DOHH2 (cell line): ENCODE measurements around the gene SLC25A11.
A peak's percentile ranks its signal among the peaks of the same experiment; 100 is the strongest.

Source experiments
- H3F3A ChIP-seq: fragments of 200-600 bp; sonication (generic), shearing (Covaris generic); 2 replicates; pipeline ENCODE4 v1.6.0; 2016; ENCODE audit warnings: antibody characterized with exemption, mild to moderate bottlenecking; ENCODE audit not compliant: control insufficient read depth, insufficient read depth
- H3K27ac ChIP-seq: fragments of 200-600 bp; sonication (generic); 2 replicates; pipeline ENCODE4 v1.5.1; 2014; ENCODE audit warnings: low read depth, mild to moderate bottlenecking, low read length, moderate library complexity
- H3K27me3 ChIP-seq: fragments of 200-600 bp; sonication (generic); 2 replicates; pipeline ENCODE4 v1.6.1; 2014; ENCODE audit warnings: mild to moderate bottlenecking, low read length, mixed read lengths; ENCODE audit not compliant: control insufficient read depth
- H3K36me3 ChIP-seq: fragments of 200-600 bp; sonication (generic); 2 replicates; pipeline ENCODE4 v1.6.1; 2014; ENCODE audit warnings: mild to moderate bottlenecking, low read length, moderate library complexity, mixed read lengths; ENCODE audit not compliant: control insufficient read depth
- H3K4me1 ChIP-seq: fragments of 200-600 bp; sonication (generic); 2 replicates; pipeline ENCODE4 v1.6.1; 2014; ENCODE audit warnings: mild to moderate bottlenecking, low read length, mixed read lengths; ENCODE audit not compliant: control insufficient read depth
- H3K4me2 ChIP-seq: fragments of 200-600 bp; sonication (generic); 2 replicates; pipeline ENCODE4 v1.6.0; 2014; ENCODE audit warnings: mild to moderate bottlenecking, low read length, moderate library complexity
- H3K4me3 ChIP-seq: fragments of 200-600 bp; sonication (generic); 2 replicates; pipeline ENCODE4 v1.5.1; 2014; ENCODE audit warnings: mild to moderate bottlenecking, low read length, mixed read lengths
- H3K79me2 ChIP-seq: fragments of 200-600 bp; sonication (generic); 2 replicates; pipeline ENCODE4 v1.6.1; 2014; ENCODE audit warnings: mild to moderate bottlenecking, low read length, mixed read lengths; ENCODE audit not compliant: control insufficient read depth
- H3K9me2 ChIP-seq: fragments of 200-600 bp; sonication (generic); replicated peaks from 2 replicates; pipeline ENCODE4 v1.6.1; 2014; ENCODE audit warnings: mild to moderate bottlenecking, low read length, mixed read lengths; ENCODE audit not compliant: control insufficient read depth
- H3K9me3 ChIP-seq: fragments of 200-600 bp; sonication (generic); 2 replicates; pipeline ENCODE4 v1.6.1; 2014; ENCODE audit warnings: antibody characterized with exemption, low read length, mixed read lengths; ENCODE audit not compliant: control insufficient read depth, insufficient read depth
- H4K20me1 ChIP-seq: fragments of 200-600 bp; sonication (generic); 2 replicates; pipeline ENCODE4 v1.6.0; 2014; ENCODE audit warnings: low read depth, mild to moderate bottlenecking, antibody characterized with exemption, low read length, moderate library complexity; ENCODE audit not compliant: control insufficient read depth, insufficient read depth
- EZH2phosphoT487 ChIP-seq: fragments of 200-600 bp; sonication (generic); IDR thresholded peaks from 2 replicates; pipeline ENCODE4 v1.6.1; 2017; ENCODE audit warnings: borderline replicate concordance, mild to moderate bottlenecking, antibody characterized with exemption, low read length, moderate library complexity, mixed read lengths
- TF ChIP-seq, protein P1 (sequence below): fragments of 200-600 bp; sonication (generic); IDR thresholded peaks from one replicate; pipeline ENCODE4 v1.5.1; 2014; ENCODE audit warnings: antibody characterized with exemption, mild to moderate bottlenecking, low read depth, low read length; ENCODE audit not compliant: poor library complexity, severe bottlenecking

The SLC25A11 gene

DNA sequence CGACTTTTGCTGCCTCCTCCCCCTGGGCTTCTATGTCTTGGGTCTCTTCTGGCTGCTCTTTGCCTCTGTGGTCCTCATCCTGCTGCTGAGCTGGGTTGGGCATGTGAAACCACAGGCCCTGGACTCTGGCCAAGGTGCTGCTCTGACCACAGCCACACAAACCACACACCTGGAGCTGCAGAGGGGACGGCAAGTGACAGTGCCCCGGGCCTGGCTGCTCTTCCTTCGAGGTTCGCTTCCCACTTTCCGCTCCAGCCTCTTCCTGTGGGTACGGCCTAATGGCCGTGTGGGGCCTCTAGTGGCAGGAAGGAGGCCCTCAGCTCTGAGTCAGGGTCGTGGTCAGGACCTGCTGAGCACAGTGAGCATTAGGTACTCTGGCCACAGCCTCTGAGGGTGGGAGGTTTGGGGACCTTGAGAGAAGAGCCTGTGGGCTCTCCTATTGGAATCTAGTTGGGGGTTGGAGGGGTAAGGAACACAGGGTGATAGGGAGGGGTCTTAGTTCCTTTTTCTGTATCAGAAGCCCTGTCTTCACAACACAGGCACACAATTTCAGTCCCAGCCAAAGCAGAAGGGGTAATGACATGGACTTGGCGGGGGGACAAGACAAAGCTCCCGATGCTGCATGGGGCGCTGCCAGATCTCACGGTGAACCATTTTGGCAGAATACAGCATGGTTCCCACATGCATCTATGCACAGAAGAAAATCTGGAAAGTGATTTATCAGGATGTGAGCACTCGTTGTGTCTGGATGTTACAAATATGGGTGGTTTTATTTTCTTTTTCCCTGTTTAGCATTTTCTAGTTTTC is 5.5 kb downstream of the SLC25A11 start:
- Histone ChIP-seq H3K4me1 (peaks cover 22% of the 10 kb centered on the region), H3K9me3 (no peaks in the 10 kb centered on the region), H3K27me3 (no peaks in the 10 kb centered on the region), H4K20me1 (no peaks in the 10 kb centered on the region; the same call in 1 of the 2 replicates), H3K79me2 (peaks cover 19% of the 10 kb centered on the region), H3K4me2 (peak overlapping the region; percentile 25; the same call in 1 of the 2 replicates), H3K36me3 (peaks cover 41% of the 10 kb centered on the region), H3K4me3 (no peak overlapping the region), H3F3A (no peaks in the 10 kb centered on the region), H3K9me2 (no peaks in the 10 kb centered on the region), H3K27ac (no peak overlapping the region)
- TF ChIP-seq EZH2phosphoT487: no peak
- TF ChIP-seq, protein P1, sequence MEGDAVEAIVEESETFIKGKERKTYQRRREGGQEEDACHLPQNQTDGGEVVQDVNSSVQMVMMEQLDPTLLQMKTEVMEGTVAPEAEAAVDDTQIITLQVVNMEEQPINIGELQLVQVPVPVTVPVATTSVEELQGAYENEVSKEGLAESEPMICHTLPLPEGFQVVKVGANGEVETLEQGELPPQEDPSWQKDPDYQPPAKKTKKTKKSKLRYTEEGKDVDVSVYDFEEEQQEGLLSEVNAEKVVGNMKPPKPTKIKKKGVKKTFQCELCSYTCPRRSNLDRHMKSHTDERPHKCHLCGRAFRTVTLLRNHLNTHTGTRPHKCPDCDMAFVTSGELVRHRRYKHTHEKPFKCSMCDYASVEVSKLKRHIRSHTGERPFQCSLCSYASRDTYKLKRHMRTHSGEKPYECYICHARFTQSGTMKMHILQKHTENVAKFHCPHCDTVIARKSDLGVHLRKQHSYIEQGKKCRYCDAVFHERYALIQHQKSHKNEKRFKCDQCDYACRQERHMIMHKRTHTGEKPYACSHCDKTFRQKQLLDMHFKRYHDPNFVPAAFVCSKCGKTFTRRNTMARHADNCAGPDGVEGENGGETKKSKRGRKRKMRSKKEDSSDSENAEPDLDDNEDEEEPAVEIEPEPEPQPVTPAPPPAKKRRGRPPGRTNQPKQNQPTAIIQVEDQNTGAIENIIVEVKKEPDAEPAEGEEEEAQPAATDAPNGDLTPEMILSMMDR: peak; percentile 34

DNA sequence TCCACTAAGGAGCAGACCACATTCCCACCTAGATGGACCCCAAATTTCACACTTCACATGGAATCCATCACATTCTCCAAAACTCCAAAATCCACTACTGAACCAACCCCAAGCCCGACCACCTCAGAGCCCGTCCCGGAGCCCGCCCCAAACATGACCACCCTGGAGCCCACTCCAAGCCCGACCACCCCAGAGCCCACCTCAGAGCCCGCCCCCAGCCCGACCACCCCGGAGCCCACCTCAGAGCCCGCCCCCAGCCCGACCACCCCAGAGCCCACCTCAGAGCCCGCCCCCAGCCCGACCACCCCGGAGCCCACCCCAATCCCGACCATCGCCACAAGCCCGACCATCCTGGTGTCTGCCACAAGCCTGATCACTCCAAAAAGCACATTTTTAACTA is 6.2 kb downstream of the SLC25A11 start:
- Histone ChIP-seq H3K27ac (no peak overlapping the region), H4K20me1 (no peaks in the 10 kb centered on the region; the same call in 1 of the 2 replicates), H3K4me2 (no peak overlapping the region), H3K27me3 (no peaks in the 10 kb centered on the region), H3K36me3 (peaks cover 34% of the 10 kb centered on the region), H3K4me3 (no peak overlapping the region), H3F3A (no peaks in the 10 kb centered on the region), H3K79me2 (peaks cover 11% of the 10 kb centered on the region), H3K4me1 (peaks cover 19% of the 10 kb centered on the region), H3K9me2 (no peaks in the 10 kb centered on the region), H3K9me3 (no peaks in the 10 kb centered on the region)
- TF ChIP-seq, protein P1: no peak
- no peak for TF ChIP-seq EZH2phosphoT487

DNA sequence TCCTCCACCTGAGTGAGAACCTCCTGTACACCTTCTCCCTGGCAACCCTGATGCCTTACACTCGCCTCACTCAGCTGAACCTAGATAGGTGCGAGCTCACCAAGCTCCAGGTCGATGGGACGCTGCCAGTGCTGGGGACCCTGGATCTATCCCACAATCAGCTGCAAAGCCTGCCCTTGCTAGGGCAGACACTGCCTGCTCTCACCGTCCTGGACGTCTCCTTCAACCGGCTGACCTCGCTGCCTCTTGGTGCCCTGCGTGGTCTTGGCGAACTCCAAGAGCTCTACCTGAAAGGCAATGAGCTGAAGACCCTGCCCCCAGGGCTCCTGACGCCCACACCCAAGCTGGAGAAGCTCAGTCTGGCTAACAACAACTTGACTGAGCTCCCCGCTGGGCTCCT is 7.1 kb downstream of the SLC25A11 start:
- TF ChIP-seq, protein P1: no peak
- TF ChIP-seq EZH2phosphoT487: no peak
- Histone ChIP-seq H3K9me3 (no peaks in the 10 kb centered on the region), H3K36me3 (peaks cover 25% of the 10 kb centered on the region), H3K27ac (no peak overlapping the region), H3K27me3 (no peaks in the 10 kb centered on the region), H3K4me1 (peaks cover 11% of the 10 kb centered on the region), H3F3A (no peaks in the 10 kb centered on the region), H3K4me2 (no peak overlapping the region), H3K4me3 (no peak overlapping the region), H3K9me2 (no peaks in the 10 kb centered on the region), H3K79me2 (peaks cover 2% of the 10 kb centered on the region), H4K20me1 (no peaks in the 10 kb centered on the region; the same call in 1 of the 2 replicates)
